ENCODE data around the gene GALE.

Gene GALE

DNA sequence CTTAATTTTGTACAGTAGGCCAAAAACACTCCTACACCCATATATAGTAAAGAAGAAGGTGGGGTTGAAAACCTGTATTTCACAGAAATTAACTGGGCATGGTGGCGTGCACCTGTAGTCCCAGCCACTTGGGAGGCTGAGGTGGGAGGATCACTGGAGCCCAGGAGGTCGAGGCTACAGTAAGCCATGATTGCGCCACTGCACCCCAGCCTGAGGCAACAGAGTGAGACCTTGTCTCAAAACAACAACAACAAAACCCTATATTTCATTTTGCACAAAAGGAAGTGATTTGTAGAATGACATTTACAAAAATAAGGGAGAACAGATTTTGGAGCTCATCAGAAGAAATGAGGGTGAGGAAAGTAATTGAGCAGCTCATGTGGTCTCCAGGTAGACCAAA lies 11.9 kb downstream of the GALE start:
- TF ChIP-seq REST (IDR thresholded peaks at IDR 0.05; ENCODE audit: insufficient read depth in 1 of 2, low read depth in 2 of 2, low read length in 2 of 2) (no peak), FOXP2 (optimal IDR thresholded peaks at IDR 0.05; ENCODE audit: borderline replicate concordance, extremely low read depth, extremely low read length, insufficient read depth) (no peak), TAF1 (IDR thresholded peaks at IDR 0.05; ENCODE audit: borderline replicate concordance, insufficient read depth, low read length) (no peak), POLR2AphosphoS5 (IDR thresholded peaks at IDR 0.05; ENCODE audit: low read depth, low read length) (no peak)

GRCh38 chr1:23787701-23788100 lies 12.9 kb downstream of the GALE start:
- TF ChIP-seq TAF1 (IDR thresholded peaks at IDR 0.05; ENCODE audit: borderline replicate concordance, insufficient read depth, low read length) (no peak), SIN3A (IDR thresholded peaks at IDR 0.05; ENCODE audit: borderline replicate concordance, insufficient read depth, low read length) (no peak), FOXP2 (optimal IDR thresholded peaks at IDR 0.05; ENCODE audit: borderline replicate concordance, extremely low read depth, extremely low read length, insufficient read depth) (no peak), REST (IDR thresholded peaks at IDR 0.05; ENCODE audit: insufficient read depth in 1 of 2, low read depth in 2 of 2, low read length in 2 of 2) (no peak), POLR2AphosphoS5 (IDR thresholded peaks at IDR 0.05; ENCODE audit: low read depth, low read length) (no peak)

GRCh38 chr1:23784846-23785245 lies 15.7 kb downstream of the GALE start:
- no peak for TF ChIP-seq REST (IDR thresholded peaks at IDR 0.05; ENCODE audit: insufficient read depth in 1 of 2, low read depth in 2 of 2, low read length in 2 of 2)
- no peak for TF ChIP-seq TAF1 (IDR thresholded peaks at IDR 0.05; ENCODE audit: borderline replicate concordance, insufficient read depth, low read length)
- TF ChIP-seq POLR2AphosphoS5 (IDR thresholded peaks at IDR 0.05; ENCODE audit: low read depth, low read length) = no peak
- no peak for TF ChIP-seq SIN3A (IDR thresholded peaks at IDR 0.05; ENCODE audit: borderline replicate concordance, insufficient read depth, low read length)
- no peak for TF ChIP-seq FOXP2 (optimal IDR thresholded peaks at IDR 0.05; ENCODE audit: borderline replicate concordance, extremely low read depth, extremely low read length, insufficient read depth)

DNA sequence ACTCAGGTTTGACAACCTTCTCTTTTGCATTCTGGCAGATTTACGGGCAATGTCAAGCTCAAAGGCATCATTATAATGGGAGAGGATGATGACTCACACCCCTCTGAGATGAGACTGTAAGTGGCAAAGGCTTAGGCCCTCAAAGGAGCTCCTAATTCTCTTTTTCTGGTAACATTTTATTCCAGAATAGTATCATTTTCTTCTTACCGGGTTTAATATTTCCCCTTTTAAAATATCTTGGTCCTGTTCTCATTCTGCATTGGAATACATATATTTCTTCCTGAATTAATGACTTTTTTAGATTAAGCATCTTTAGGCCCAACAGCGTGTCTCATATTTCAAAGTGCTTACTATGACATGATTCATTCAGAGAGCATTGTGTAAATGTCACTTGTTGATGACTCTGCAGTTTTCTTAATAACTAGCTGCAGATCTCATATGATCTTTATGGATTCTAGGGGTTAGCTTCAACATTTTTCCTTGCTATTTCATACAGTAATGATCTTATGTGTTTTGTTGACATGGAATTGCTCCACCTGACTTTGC lies 20.7 kb downstream of the GALE start:
- TF ChIP-seq FOXP2 (optimal IDR thresholded peaks at IDR 0.05; ENCODE audit: borderline replicate concordance, extremely low read depth, extremely low read length, insufficient read depth) (no peak), POLR2AphosphoS5 (IDR thresholded peaks at IDR 0.05; ENCODE audit: low read depth, low read length) (no peak), TAF1 (IDR thresholded peaks at IDR 0.05; ENCODE audit: borderline replicate concordance, insufficient read depth, low read length) (no peak), REST (IDR thresholded peaks at IDR 0.05; ENCODE audit: insufficient read depth in 1 of 2, low read depth in 2 of 2, low read length in 2 of 2) (no peak), SIN3A (IDR thresholded peaks at IDR 0.05; ENCODE audit: borderline replicate concordance, insufficient read depth, low read length) (no peak)
